22Rv1 (cell line): ENCODE results near the gene ARHGAP9.

Experiments
- CTCF ChIP-seq: fragments of 450-650 bp; IDR thresholded peaks from 2 replicates; pipeline ENCODE4 v1.5.1; 2017; ENCODE audit warnings: mild to moderate bottlenecking
- ZFX ChIP-seq: fragments of 450-650 bp; IDR thresholded peaks from 2 replicates; pipeline ENCODE4 v1.6.1; 2017; ENCODE audit warnings: antibody characterized with exemption, borderline replicate concordance

- TF ChIP-seq CTCF (no peak), ZFX (no peak)
Observed at GRCh38 chr12:57477710-57478681, 1.7 kb downstream of the ARHGAP9 start.
